ACC112 (cell line): ENCODE measurements around the gene STIM2.

Source experiments
- H2AFZ ChIP-seq: fragments of 200-600 bp; sonication (generic); one replicate; pipeline ENCODE4 v1.6.0; 2017; ENCODE audit warnings: antibody characterized with exemption, low read length; ENCODE audit not compliant: unreplicated experiment
- H3K27ac ChIP-seq: fragments of 200-600 bp; sonication (generic); 2 replicates; pipeline ENCODE4 v1.5.1; 2014; ENCODE audit warnings: low read depth, mild to moderate bottlenecking, antibody characterized with exemption, low read length, moderate library complexity
- H3K27me3 ChIP-seq: fragments of 200-600 bp; sonication (generic); 2 replicates; pipeline ENCODE4 v1.6.1; 2014; ENCODE audit warnings: mild to moderate bottlenecking, antibody characterized with exemption, low read length, moderate library complexity, mixed read lengths; ENCODE audit not compliant: insufficient read depth
- H3K36me3 ChIP-seq: fragments of 200-600 bp; sonication (generic); 2 replicates; pipeline ENCODE4 v1.6.1; 2016; ENCODE audit warnings: mild to moderate bottlenecking, antibody characterized with exemption, low read length, moderate library complexity, mixed read lengths; ENCODE audit not compliant: insufficient read depth
- H3K4me1 ChIP-seq: fragments of 200-600 bp; sonication (generic); one replicate; pipeline ENCODE4 v1.6.1; 2016; ENCODE audit warnings: low read length, mixed read lengths; ENCODE audit not compliant: insufficient read depth, unreplicated experiment, control insufficient read depth
- H3K4me3 ChIP-seq: fragments of 200-600 bp; sonication (generic); 2 replicates; pipeline ENCODE4 v1.5.1; 2014; ENCODE audit warnings: mild to moderate bottlenecking, low read depth, low read length
- H3K79me2 ChIP-seq: fragments of 200-600 bp; sonication (generic); one replicate; pipeline ENCODE4 v1.6.0; 2016; ENCODE audit warnings: low read length; ENCODE audit not compliant: control insufficient read depth, unreplicated experiment, insufficient read depth

STIM2 gene

GRCh38 chr4:27049239-27049829 is 188.7 kb downstream of the STIM2 start:
- H3K27me3 ChIP-seq = peaks cover 63% of the 10 kb centered on the region
- H3K79me2 ChIP-seq = no peaks in the 10 kb centered on the region
- no peak overlapping the region for H3K4me3 ChIP-seq
- no peak overlapping the region for H2AFZ ChIP-seq
- no peaks in the 10 kb centered on the region for H3K4me1 ChIP-seq
- no peaks in the 10 kb centered on the region for H3K36me3 ChIP-seq
- H3K27ac ChIP-seq = no peak overlapping the region

- Histone ChIP-seq H3K27ac (no peak overlapping the region), H3K4me1 (no peaks in the 10 kb centered on the region), H3K79me2 (no peaks in the 10 kb centered on the region), H2AFZ (no peak overlapping the region), H3K4me3 (no peak overlapping the region), H3K27me3 (peaks cover 63% of the 10 kb centered on the region), H3K36me3 (no peaks in the 10 kb centered on the region)
Measured at GRCh38 chr4:27050731-27051130, 190.1 kb downstream of the STIM2 start.

- Histone ChIP-seq H3K4me1 (no peaks in the 10 kb centered on the region), H3K79me2 (no peaks in the 10 kb centered on the region), H3K27me3 (peaks cover 48% of the 10 kb centered on the region), H3K4me3 (no peak overlapping the region), H2AFZ (no peak overlapping the region), H3K27ac (no peak overlapping the region), H3K36me3 (no peaks in the 10 kb centered on the region)
Measured at GRCh38 chr4:27055221-27055760, 194.7 kb downstream of the STIM2 start.

- no peaks in the 10 kb centered on the region for H3K4me1 ChIP-seq
- no peaks in the 10 kb centered on the region for H3K36me3 ChIP-seq
- no peak overlapping the region for H3K27ac ChIP-seq
- H3K27me3 ChIP-seq = peaks cover 52% of the 10 kb centered on the region
- no peak overlapping the region for H3K4me3 ChIP-seq
- no peak overlapping the region for H2AFZ ChIP-seq
- H3K79me2 ChIP-seq = no peaks in the 10 kb centered on the region
Measured at GRCh38 chr4:27056281-27056680, 195.6 kb downstream of the STIM2 start.

GRCh38 chr4:27057053-27057452 is 196.4 kb downstream of the STIM2 start:
- peaks cover 57% of the 10 kb centered on the region for H3K27me3 ChIP-seq
- no peak overlapping the region for H2AFZ ChIP-seq
- H3K27ac ChIP-seq = no peak overlapping the region
- H3K4me1 ChIP-seq = no peaks in the 10 kb centered on the region
- no peak overlapping the region for H3K4me3 ChIP-seq
- H3K79me2 ChIP-seq = no peaks in the 10 kb centered on the region
- no peaks in the 10 kb centered on the region for H3K36me3 ChIP-seq

GRCh38 chr4:27057662-27058061 is 197.0 kb downstream of the STIM2 start:
- Histone ChIP-seq H3K79me2 (no peaks in the 10 kb centered on the region), H3K4me3 (no peak overlapping the region), H3K36me3 (no peaks in the 10 kb centered on the region), H3K27me3 (peaks cover 57% of the 10 kb centered on the region), H3K4me1 (no peaks in the 10 kb centered on the region), H3K27ac (no peak overlapping the region), H2AFZ (no peak overlapping the region)

GRCh38 chr4:27058819-27059406 is 198.3 kb downstream of the STIM2 start:
- no peak overlapping the region for H3K27ac ChIP-seq
- H3K4me1 ChIP-seq = no peaks in the 10 kb centered on the region
- no peak overlapping the region for H2AFZ ChIP-seq
- no peak overlapping the region for H3K4me3 ChIP-seq
- H3K79me2 ChIP-seq = no peaks in the 10 kb centered on the region
- H3K27me3 ChIP-seq = peaks cover 54% of the 10 kb centered on the region
- H3K36me3 ChIP-seq = no peaks in the 10 kb centered on the region

- no peaks in the 10 kb centered on the region for H3K79me2 ChIP-seq
- no peaks in the 10 kb centered on the region for H3K4me1 ChIP-seq
- no peak overlapping the region for H3K4me3 ChIP-seq
- H3K27me3 ChIP-seq = peaks cover 54% of the 10 kb centered on the region
- no peak overlapping the region for H2AFZ ChIP-seq
- no peaks in the 10 kb centered on the region for H3K36me3 ChIP-seq
- no peak overlapping the region for H3K27ac ChIP-seq
Measured at GRCh38 chr4:27059446-27059845, 198.8 kb downstream of the STIM2 start.

- no peaks in the 10 kb centered on the region for H3K4me1 ChIP-seq
- no peaks in the 10 kb centered on the region for H3K79me2 ChIP-seq
- H3K4me3 ChIP-seq = no peak overlapping the region
- H3K27ac ChIP-seq = no peak overlapping the region
- no peak overlapping the region for H2AFZ ChIP-seq
- no peaks in the 10 kb centered on the region for H3K36me3 ChIP-seq
- peaks cover 63% of the 10 kb centered on the region for H3K27me3 ChIP-seq
Measured at GRCh38 chr4:27062256-27062655, 201.6 kb downstream of the STIM2 start.

GRCh38 chr4:27066591-27066990 is 205.9 kb downstream of the STIM2 start:
- Histone ChIP-seq H3K4me3 (no peak overlapping the region), H3K27me3 (peaks cover 76% of the 10 kb centered on the region), H3K79me2 (no peaks in the 10 kb centered on the region), H2AFZ (no peak overlapping the region), H3K4me1 (no peaks in the 10 kb centered on the region), H3K36me3 (no peaks in the 10 kb centered on the region), H3K27ac (no peak overlapping the region)

GRCh38 chr4:27068151-27068867 is 207.7 kb downstream of the STIM2 start:
- Histone ChIP-seq H3K4me1 (no peaks in the 10 kb centered on the region), H3K27me3 (peaks cover 61% of the 10 kb centered on the region), H3K36me3 (no peaks in the 10 kb centered on the region), H3K27ac (no peak overlapping the region), H3K79me2 (no peaks in the 10 kb centered on the region), H2AFZ (no peak overlapping the region), H3K4me3 (no peak overlapping the region)
